Measurements from ENCODE around the gene PAFAH1B1. TPM values are rescaled to one million over a fixed set of nuclear protein-coding genes. Genes with fewer than 3 reads are reported as not detected.
"Not testable (repeated sequence)": the region's sequence is repeated elsewhere in the genome, so short reads cannot be mapped to it uniquely, and the experiment has no call there.

PAFAH1B1 gene
- polyA plus RNA-seq, 1 donor from 2014 or later, result 17.8 TPM

GRCh38 chr17:2636169-2636930 lies 42.9 kb downstream of the PAFAH1B1 start:
- Mint-ChIP-seq H3K4me1 (peaks cover 31 to 39% (median 36%) of the 10 kb centered on the region in 3 donors), H3K4me3 (peak overlapping the region in 1 of 4 donors; percentile 4), H3K9me3 (no peaks in the 10 kb centered on the region), H3K36me3 (peaks cover 3% of the 10 kb centered on the region), H3K27ac (peak overlapping the region in 2 of 3 donors; percentile 16 to 39), H3K27me3 (no peaks in the 10 kb centered on the region)

- Mint-ChIP-seq H3K9me3 (no peaks in the 10 kb centered on the region), H3K27me3 (no peaks in the 10 kb centered on the region), H3K27ac (peak overlapping the region in 1 of 3 donors; percentile 16), H3K4me3 (no peak overlapping the region), H3K36me3 (peaks cover 3% of the 10 kb centered on the region), H3K4me1 (peaks cover 25 to 30% (median 28%) of the 10 kb centered on the region in 3 donors)
Observed at GRCh38 chr17:2637422-2637821, 44.0 kb downstream of the PAFAH1B1 start.

GRCh38 chr17:2644971-2645370 lies 51.5 kb downstream of the PAFAH1B1 start:
- H3K4me1 Mint-ChIP-seq, result peaks cover 7 to 8% (median 7%) of the 10 kb centered on the region in 3 donors
- H3K27me3 Mint-ChIP-seq, result no peaks in the 10 kb centered on the region
- H3K9me3 Mint-ChIP-seq, result no peaks in the 10 kb centered on the region
- no peak overlapping the region for H3K4me3 Mint-ChIP-seq
- H3K36me3 Mint-ChIP-seq, result peaks cover 2% of the 10 kb centered on the region
- H3K27ac Mint-ChIP-seq, result no peak overlapping the region

- Mint-ChIP-seq H3K4me3 (no peak overlapping the region), H3K9me3 (no peaks in the 10 kb centered on the region), H3K27me3 (no peaks in the 10 kb centered on the region), H3K4me1 (peaks cover 5 to 10% (median 10%) of the 10 kb centered on the region in 3 donors), H3K27ac (peak overlapping the region in 1 of 3 donors; percentile 80), H3K36me3 (peaks cover 12% of the 10 kb centered on the region)
Observed at GRCh38 chr17:2647957-2648356, 54.5 kb downstream of the PAFAH1B1 start.

GRCh38 chr17:2649191-2649590 lies 55.7 kb downstream of the PAFAH1B1 start:
- H3K4me3 Mint-ChIP-seq, result no peak overlapping the region
- peak overlapping the region in 1 of 3 donors; percentile 59 for H3K27ac Mint-ChIP-seq
- no peaks in the 10 kb centered on the region for H3K9me3 Mint-ChIP-seq
- peaks cover 5 to 10% (median 10%) of the 10 kb centered on the region in 3 donors for H3K4me1 Mint-ChIP-seq
- peaks cover 12% of the 10 kb centered on the region for H3K36me3 Mint-ChIP-seq
- no peaks in the 10 kb centered on the region for H3K27me3 Mint-ChIP-seq

GRCh38 chr17:2652911-2653310 lies 59.5 kb downstream of the PAFAH1B1 start:
- H3K4me3 Mint-ChIP-seq, H3K27me3 Mint-ChIP-seq, H3K27ac Mint-ChIP-seq, H3K9me3 Mint-ChIP-seq: not testable (repeated sequence)
- peaks cover 12% of the 10 kb centered on the region for H3K36me3 Mint-ChIP-seq
- peaks cover 7 to 16% (median 15%) of the 10 kb centered on the region in 3 donors for H3K4me1 Mint-ChIP-seq

GRCh38 chr17:2655546-2655945 lies 62.1 kb downstream of the PAFAH1B1 start:
- Mint-ChIP-seq H3K9me3 (no peaks in the 10 kb centered on the region), H3K36me3 (peaks cover 13% of the 10 kb centered on the region), H3K27me3 (no peaks in the 10 kb centered on the region), H3K4me1 (peaks cover 8 to 25% (median 18%) of the 10 kb centered on the region in 3 donors), H3K4me3 (peak overlapping the region in 1 of 4 donors; percentile 63), H3K27ac (peak overlapping the region in 1 of 3 donors; percentile 85)

GRCh38 chr17:2656283-2656682 lies 62.8 kb downstream of the PAFAH1B1 start:
- Mint-ChIP-seq H3K36me3 (peaks cover 12% of the 10 kb centered on the region), H3K4me3 (peak overlapping the region in 1 of 4 donors; percentile 12), H3K27ac (no peak overlapping the region), H3K9me3 (no peaks in the 10 kb centered on the region), H3K27me3 (no peaks in the 10 kb centered on the region), H3K4me1 (peaks cover 12 to 30% (median 22%) of the 10 kb centered on the region in 3 donors)

GRCh38 chr17:2659337-2659736 lies 65.9 kb downstream of the PAFAH1B1 start:
- H3K36me3 Mint-ChIP-seq, H3K27me3 Mint-ChIP-seq, H3K27ac Mint-ChIP-seq, H3K9me3 Mint-ChIP-seq, H3K4me3 Mint-ChIP-seq: not testable (repeated sequence)
- H3K4me1 Mint-ChIP-seq, result peaks cover 12 to 31% (median 29%) of the 10 kb centered on the region in 3 donors

GRCh38 chr17:2660410-2660809 lies 67.0 kb downstream of the PAFAH1B1 start:
- Mint-ChIP-seq H3K4me1 (peaks cover 12 to 31% (median 29%) of the 10 kb centered on the region in 3 donors), H3K27ac (peak overlapping the region; percentile 19 to 67 (median 62)), H3K4me3 (peak overlapping the region in 1 of 4 donors; percentile 39)
- H3K27me3 Mint-ChIP-seq, H3K9me3 Mint-ChIP-seq, H3K36me3 Mint-ChIP-seq: not testable (repeated sequence)

- Mint-ChIP-seq H3K27me3 (no peaks in the 10 kb centered on the region), H3K27ac (no peak overlapping the region), H3K36me3 (peaks cover 16% of the 10 kb centered on the region), H3K4me3 (no peak overlapping the region), H3K9me3 (peaks cover 0 to 2% (median 0%) of the 10 kb centered on the region in 3 donors), H3K4me1 (peaks cover 2 to 8% (median 5%) of the 10 kb centered on the region in 3 donors)
Observed at GRCh38 chr17:2672026-2672425, 78.6 kb downstream of the PAFAH1B1 start.

GRCh38 chr17:2679247-2679646 lies 85.8 kb downstream of the PAFAH1B1 start:
- H3K27ac Mint-ChIP-seq, H3K4me3 Mint-ChIP-seq, H3K27me3 Mint-ChIP-seq, H3K4me1 Mint-ChIP-seq, H3K9me3 Mint-ChIP-seq, H3K36me3 Mint-ChIP-seq: not testable (repeated sequence)

GRCh38 chr17:2680961-2681360 lies 87.5 kb downstream of the PAFAH1B1 start:
- Mint-ChIP-seq H3K27me3 (no peaks in the 10 kb centered on the region), H3K9me3 (no peaks in the 10 kb centered on the region), H3K27ac (no peak overlapping the region), H3K4me1 (peaks cover 0 to 5% (median 0%) of the 10 kb centered on the region in 3 donors), H3K36me3 (no peaks in the 10 kb centered on the region), H3K4me3 (peak overlapping the region in 1 of 4 donors; percentile 60)

GRCh38 chr17:2681650-2682049 lies 88.2 kb downstream of the PAFAH1B1 start:
- Mint-ChIP-seq H3K4me1 (peaks cover 0 to 4% (median 0%) of the 10 kb centered on the region in 3 donors), H3K4me3 (no peak overlapping the region), H3K27me3 (no peaks in the 10 kb centered on the region), H3K9me3 (no peaks in the 10 kb centered on the region), H3K27ac (no peak overlapping the region), H3K36me3 (no peaks in the 10 kb centered on the region)

GRCh38 chr17:2682176-2682938 lies 88.9 kb downstream of the PAFAH1B1 start:
- no peaks in the 10 kb centered on the region for H3K27me3 Mint-ChIP-seq
- no peak overlapping the region for H3K4me3 Mint-ChIP-seq
- no peaks in the 10 kb centered on the region for H3K9me3 Mint-ChIP-seq
- H3K27ac Mint-ChIP-seq, result no peak overlapping the region
- H3K36me3 Mint-ChIP-seq, result no peaks in the 10 kb centered on the region
- peaks cover 0 to 4% (median 0%) of the 10 kb centered on the region in 3 donors for H3K4me1 Mint-ChIP-seq

All from IgD-negative memory B cell (primary cell).